GM18858 (cell line): Measurements from ENCODE around the gene PLCXD3.

ENCODE experiments used
- ATAC-seq: cut with Tn5 transposase; IDR thresholded peaks from one replicate; pipeline ENCODE4 v1.9.1; 2021; ENCODE audit not compliant: unreplicated experiment

Gene PLCXD3

GRCh38 chr5:41510176-41510831 lies at the start of gene PLCXD3:
Gene PLCXD3, minus strand, starts transcription at chr5:41510601. Its CDS starts 75 bp downstream, at chr5:41510526.
- ATAC-seq: no peak

DNA sequence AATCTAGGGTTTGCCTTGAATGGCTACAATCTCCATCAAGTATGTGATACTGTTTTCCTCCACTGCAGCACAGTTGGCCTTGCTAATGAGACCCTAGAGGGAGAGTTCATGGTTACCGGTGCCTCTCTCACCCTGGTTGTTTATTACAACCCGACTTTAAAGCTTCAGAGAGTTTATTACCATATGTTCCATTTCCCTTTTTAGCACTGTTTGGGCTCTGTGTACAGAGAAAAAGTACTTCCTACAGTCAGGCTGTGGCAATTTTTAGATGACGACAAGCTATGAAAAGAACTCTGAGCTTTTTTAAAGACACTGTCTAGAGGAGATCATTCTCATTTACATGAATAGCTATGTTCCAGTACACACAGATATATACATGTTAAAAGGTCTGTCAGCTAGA lies 48.8 kb upstream of the PLCXD3 start:
- ATAC-seq: no peak

DNA sequence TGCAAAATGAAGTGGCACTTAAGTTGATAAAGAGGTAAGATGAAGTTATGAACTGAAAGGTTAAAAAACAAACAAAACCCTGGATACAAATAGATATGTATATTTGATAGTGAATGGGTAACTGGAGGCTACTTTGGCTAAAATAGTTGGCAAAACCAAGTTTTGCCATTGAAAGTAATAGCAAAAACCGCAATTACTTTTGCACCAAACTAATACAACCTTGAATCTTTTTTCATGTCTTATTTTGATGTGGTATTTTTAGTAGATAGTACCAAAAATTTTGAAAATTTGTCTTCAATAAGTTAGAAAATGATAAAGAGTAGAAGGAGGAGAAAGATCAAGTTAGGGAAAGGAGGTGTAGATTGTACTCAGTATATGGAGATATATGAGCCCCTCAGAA lies 47.9 kb upstream of the PLCXD3 start:
- ATAC-seq: no peak

DNA sequence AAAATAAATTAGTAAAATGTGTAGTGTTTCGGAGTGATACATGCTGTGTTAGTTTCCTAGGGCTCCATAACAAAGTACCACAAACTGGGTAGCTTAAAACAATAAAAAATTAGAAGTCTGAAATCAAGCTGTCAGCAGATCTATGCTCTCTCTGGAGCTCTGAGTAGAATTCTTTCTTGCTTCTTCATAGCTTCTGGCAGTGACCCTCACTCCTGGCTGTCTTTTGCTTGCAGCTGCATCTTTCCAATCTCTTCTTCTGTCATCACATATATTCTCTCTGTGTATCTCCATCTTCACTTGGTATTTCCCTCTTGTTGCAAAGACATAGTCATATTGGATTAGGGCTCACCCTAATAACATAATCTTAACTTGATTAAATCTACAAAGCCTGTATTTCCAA lies 37.6 kb upstream of the PLCXD3 start:
- no peak for ATAC-seq

- no peak for ATAC-seq
Measured at GRCh38 chr5:41542183-41542582, 31.8 kb upstream of the PLCXD3 start.

DNA sequence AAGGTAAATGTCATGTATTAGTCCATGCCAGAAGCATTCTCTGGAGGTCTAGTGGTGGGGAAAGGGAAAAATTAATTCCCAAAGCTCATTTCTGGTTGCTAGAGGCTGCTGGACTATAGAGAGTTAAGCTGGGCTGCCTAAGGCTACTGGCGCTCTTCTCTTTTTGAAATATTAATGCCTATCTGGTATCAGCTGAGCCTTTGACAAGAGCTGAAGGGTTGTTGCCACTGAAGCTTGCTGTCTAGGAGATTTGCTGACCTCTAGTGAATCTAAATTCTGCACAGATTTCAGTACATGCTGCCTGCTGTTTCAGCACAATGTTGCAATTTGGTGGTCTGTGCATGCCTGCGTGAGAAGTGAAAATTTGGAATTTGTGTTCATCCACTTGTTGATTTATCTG lies 29.1 kb upstream of the PLCXD3 start:
- ATAC-seq: no peak

GRCh38 chr5:41537581-41537980 lies 27.2 kb upstream of the PLCXD3 start:
- ATAC-seq: no peak

DNA sequence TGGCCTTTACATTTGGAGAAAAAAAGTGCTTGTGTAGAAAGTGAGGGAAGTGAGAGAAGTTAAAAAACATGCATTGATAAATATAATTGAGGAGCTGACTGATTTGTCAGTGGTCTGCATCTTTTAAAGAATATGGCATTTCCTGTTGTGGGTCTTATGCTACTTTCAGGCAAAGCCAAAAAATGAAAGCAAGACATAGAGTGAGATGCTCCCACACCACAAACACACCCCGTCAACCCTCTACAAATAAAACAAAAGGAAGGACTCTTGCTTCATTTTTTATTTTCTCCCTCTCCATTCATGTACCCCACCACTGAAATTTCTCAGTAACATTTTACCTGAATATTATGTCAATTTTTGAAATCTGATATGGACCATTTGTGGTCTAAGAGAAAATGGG lies 22.1 kb upstream of the PLCXD3 start:
- no peak for ATAC-seq

DNA sequence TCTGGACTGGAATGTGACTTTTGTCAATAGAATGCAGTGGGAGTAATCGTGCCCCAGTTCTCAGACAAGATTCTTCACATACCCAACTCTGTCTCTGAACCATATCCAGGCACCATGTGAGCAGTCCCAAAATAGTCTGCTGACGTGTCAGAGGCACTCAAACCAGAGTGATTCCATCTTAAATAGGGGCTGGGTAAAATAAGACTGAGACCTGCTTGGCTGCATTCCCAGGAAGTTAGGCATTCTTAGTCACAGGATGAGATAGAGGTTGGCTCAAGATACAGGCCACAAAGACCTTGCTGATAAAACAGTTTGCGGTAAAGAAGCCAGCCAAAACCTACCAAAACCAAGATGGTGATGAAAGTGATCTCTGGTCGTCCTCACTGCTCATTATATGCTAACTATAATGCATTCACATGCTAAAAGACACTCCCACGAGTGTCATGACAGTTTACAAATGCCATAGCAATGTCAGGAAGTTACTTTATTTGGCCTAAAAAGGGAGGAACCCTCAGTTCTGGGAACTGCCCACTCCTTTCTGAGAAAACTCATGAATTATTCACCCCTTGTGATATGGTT lies 16.9 kb upstream of the PLCXD3 start:
- ATAC-seq: no peak

DNA sequence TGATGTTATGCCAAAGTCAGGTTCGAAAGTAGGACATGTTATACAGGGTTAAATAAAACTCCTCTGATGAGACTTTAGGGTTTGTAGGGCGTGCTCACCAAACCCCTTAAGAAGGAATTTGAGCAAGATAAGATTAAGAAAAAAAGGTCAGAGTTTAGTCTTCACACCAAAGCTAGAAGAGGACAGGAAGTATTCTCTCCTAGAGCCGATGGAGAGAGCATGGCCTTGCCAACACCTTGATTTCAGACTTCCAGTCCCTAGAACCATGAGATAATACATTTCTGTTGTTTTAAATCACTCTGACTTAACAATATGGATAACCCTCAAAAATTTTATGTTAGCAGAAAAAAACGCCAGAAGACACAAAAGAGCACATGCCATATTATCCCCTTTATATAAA lies 16.3 kb upstream of the PLCXD3 start:
- ATAC-seq: no peak

GRCh38 chr5:41524174-41524573 lies 13.8 kb upstream of the PLCXD3 start:
- no peak for ATAC-seq

- ATAC-seq: no peak
Measured at GRCh38 chr5:41522193-41522786, 11.9 kb upstream of the PLCXD3 start.

DNA sequence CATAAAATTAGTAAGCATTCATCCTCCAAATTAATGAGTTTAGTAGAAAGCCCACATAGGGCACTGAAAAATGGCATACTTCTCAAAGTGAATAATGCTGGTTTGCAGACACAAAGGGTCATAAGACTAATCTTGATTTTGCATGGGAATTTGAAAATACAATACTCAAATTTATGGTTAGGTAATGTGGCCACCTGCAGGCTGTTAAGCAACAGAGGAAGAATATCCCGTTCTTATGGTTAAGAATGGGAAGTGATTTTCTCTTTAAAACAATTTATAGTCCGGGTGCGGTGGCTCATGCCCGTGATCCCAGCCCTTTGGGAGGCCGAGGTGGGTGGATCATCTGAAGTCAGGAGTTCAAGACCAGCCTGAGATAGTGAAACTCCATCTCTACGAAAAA lies 9.4 kb upstream of the PLCXD3 start:
- no peak for ATAC-seq

DNA sequence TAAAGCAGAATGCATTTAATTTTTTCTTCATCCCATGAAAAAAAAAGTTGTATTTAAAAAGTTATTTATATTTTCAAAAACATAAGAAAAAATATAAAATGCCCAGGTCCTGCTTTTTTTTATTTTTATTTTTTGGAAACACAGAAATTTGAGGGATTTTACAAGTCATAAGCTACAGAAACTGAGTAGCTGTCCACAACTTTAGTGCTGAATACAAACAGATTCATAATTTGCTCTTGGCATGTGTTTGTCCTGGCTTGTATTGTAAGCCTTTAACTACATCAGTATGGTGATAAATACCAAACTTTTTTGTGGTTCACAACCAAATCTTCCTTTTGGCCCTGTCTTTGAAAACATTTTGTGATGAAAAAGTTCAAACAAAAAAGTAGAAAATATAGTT lies 7.5 kb upstream of the PLCXD3 start:
- no peak for ATAC-seq

DNA sequence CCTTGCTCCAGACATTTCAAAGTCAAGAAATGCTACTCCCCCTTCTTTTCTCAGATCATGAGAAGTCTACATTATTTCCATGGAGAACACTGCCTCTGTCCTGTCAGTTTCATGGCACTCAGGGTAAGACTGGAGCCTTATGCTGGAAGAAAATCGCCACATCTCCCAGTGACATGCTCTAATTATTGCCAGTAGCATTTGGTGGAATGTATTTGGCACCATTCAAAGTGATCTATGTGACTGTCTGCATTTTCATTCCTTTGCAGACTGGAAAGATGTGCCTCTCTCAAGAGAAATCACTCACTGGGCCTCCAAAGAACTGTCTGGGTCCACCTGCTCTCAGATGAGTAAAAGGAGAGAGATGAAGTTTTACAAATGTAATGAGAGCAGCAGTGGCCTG lies 840 bp upstream of the PLCXD3 start:
- no peak for ATAC-seq

DNA sequence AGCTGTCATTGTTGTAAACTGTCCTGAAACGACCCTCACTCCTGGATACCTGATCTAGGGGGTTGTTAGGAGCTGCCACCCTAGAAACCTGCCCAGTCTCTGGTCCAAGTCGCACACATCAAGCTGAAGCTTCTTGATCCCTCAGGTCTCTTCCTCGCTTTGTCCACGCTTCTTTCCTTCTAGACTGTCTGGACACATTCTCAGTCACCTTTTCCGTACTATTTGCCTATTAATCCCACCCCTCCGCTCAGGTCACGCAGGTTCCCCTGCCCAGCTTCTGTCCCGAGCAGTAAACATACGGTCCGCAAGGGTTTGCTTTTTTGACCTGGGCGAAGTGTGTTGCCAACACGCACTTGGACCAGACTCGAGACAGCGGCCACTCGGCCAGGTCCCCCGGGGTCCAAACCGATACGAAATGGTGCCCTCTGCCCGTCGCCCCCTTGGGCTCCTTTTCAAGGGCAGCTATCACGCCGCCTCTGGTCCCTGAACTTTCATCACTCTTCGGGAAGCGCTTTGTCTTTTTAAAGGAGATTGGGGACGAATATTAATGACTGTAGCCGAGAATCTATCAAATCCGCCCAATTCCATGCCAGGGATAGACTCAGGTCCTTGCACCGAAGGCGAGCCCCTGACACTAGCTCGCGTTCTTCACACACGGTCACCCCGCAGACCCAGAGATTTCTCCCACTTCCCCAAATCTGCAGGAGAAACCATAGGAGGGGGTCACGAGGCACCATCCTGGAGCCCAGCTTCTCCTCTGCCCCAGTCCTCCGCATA lies 814 bp downstream of the PLCXD3 start:
- no peak for ATAC-seq

DNA sequence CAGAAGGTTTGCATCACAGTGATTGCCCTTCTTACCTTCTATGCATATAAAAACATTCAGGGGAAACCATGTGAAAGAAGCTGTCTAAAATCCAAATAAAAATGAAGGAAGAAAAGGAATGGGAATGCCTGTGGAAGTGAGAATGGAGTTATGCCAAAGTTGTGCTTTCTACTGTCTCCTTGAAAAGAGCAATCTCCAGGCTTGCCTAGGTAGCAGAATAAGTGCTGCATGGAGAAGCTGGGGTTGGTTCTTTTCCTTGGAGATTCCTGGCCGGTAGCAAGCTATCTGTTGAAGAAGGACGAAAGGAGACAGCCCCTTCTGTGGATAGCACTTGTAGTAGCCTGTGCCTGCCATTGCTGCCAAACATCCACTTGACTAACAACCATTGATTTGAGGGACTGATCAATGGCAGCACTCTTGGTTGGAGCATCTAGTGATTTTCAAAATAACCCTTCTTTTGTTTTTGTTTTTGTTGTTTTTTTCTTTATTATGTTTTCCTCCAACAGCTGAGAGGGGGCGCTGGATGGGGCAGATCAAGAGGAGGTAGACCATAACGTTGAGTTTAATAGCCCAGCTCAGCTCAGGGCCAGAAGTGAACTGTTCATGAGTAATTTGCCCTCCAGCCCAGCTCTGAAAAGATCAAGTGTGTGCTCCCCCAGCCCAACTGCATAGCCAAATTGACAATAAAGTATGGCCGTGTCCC lies 1.6 kb downstream of the PLCXD3 start:
- no peak for ATAC-seq

- no peak for ATAC-seq
Measured at GRCh38 chr5:41508186-41508585, 2.2 kb downstream of the PLCXD3 start.

DNA sequence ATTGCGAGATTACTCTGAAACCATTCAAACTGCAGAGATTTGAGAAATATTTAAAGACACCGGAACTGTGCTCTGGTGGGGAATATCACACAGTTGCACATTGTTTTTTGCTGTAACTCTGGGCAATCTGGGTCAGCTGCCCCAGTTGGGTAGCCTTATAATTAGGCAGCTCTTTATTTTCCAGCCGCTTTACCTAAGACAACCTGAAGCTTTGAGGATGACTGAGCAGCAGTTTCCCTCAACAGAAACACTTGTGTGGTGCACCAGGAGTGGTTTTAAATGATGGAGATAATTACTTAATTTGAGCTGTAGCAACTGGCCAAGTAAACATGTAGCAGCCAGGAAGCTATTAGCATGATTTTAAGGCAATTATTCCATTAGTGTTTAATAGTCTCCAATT lies 2.9 kb downstream of the PLCXD3 start:
- no peak for ATAC-seq

DNA sequence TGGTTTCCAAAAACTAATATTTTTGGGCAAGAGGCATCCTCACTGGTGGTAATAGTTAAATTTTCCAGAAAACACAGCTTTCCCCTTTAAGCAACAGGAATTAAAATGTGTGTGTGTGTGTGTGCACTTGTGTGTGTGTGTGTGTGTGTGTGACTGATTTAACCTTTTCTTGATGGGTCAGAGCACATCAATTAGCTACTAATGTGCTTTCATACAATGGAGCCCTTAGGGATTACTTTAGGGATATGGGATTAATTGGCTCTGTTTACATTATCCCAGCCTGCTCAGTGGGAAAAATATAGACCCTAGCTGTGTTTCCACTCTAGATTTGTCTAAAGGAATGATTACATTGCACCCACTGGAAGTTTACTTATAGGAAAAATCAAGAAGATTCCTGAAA lies 6.5 kb downstream of the PLCXD3 start:
- ATAC-seq: no peak

DNA sequence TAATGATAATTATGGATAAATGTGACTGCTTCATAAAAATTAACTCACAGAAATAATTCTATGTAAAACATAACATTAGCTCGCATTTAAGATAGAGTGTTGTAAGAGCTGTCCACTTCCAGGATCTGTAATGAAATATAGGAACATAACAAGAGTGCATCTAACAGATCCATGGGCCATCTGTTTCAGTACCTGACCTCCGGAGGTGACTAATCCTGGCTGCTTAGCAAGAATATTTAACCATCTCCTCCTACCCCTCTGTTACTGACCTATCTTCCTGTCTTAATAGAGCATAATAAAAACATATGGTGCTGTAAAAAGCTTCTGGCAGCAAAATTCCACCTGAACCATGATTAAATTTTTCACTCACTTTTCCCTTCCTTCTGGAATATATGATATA lies 7.1 kb downstream of the PLCXD3 start:
- no peak for ATAC-seq
